GM18909 (cell line): Measurements from ENCODE around the gene LEF1.
A peak's percentile ranks its signal among the peaks of the same experiment; 100 is the strongest.
"Not testable (repeated sequence)": the region's sequence is repeated elsewhere in the genome, so short reads cannot be mapped to it uniquely, and the experiment has no call there.

Source experiments
- ATAC-seq: cut with Tn5 transposase; IDR thresholded peaks from one replicate; pipeline ENCODE4 v1.9.1; 2021; ENCODE audit warnings: mild to moderate bottlenecking; ENCODE audit not compliant: unreplicated experiment, poor library complexity

Gene LEF1

DNA sequence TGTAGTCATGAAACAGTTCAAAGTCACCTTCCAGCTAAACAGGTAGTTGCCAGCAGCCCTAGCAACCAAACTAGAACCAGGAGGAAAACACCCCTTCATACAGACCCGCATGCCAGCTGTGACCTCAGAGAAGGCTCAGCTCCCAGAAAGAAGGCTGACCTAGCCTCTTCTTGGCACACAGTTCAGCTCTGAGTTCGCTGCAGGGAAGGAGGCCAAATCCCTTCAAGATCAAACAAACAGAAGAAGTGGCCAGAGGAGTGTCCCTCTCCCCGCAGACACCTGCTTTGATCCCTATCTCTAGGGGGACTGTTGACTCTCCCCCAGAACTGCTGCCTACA is 123.1 kb downstream of the LEF1 start:
- no peak for ATAC-seq

DNA sequence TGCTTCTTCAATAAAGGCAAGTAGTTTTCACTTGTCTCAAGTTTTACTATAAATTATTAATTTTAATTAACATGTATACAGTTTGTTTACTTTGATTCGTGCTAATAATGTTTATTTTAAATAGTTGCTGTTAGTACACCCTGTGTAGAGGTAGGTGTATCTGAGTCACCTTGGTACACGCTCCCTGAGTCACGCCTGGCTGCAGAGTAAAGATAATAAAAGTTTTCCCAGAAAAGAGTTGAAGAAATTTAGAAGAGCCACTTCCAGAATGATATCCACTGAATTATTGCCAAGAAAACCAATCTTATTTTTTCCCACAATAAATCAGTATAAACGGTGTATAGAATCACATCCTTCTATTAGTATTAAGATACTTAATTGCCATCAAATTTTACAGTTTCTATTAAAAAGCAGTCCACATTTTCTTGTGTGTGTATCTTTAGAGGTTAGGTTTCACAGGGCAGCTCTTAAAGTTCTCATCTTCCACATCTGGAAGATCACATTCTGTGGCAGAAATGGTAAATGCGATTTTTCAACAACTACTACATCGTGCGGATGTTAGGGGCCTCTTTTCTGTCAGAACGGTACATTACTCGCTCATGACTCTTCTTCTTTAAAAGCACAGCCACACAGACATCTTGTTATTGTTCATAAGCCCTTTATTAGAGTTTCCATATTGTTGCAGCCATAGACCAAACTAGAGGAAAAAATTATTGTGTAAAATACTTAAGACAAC is 123.6 kb downstream of the LEF1 start:
- ATAC-seq, result no peak

DNA sequence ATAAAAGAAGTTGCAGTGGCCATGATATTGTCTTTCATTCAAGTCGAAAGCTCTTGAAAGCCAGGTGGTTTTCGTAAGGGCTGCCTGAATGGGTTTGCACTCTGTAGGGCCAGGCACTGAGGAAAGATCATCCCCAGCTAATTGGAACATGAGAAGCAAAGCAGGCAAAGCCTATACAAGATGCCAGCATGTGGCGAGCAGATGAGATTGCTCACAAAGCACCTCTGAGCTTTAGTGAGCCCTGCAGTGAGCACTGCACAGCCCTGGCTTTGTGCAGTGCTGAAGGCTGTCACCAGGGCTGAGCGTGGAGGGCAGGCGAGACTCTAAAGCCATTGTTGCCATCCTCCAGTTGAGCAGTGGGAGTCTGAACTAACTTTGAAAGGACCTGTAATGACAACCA is 125.2 kb downstream of the LEF1 start:
- ATAC-seq, result no peak

DNA sequence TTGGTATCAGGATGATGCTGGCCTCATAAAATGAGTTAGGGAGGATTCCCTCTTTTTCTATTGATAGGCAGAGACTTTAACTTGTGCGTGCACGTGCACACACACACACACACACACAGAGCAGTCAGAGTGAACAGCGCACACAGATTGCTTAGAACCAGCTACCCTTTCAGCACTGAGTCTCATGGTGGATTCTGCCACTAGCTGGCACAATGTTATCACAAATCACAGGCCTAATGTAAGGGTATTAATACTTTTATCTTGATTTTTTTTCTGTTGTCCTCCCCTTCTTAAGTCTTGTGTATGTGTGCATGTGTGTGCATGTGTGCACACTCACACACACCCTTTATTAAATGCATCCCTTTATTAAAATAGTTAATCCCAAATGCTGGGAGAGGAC is 125.8 kb downstream of the LEF1 start:
- no peak for ATAC-seq

- no peak for ATAC-seq
Measured at GRCh38 chr4:108037884-108038283, 130.8 kb downstream of the LEF1 start.

- ATAC-seq, result peak; percentile 95
Measured at GRCh38 chr4:108036213-108036612, 132.5 kb downstream of the LEF1 start.

GRCh38 chr4:108035691-108036090 is 133.0 kb downstream of the LEF1 start:
- peak; percentile 40 for ATAC-seq

- no peak for ATAC-seq
Measured at GRCh38 chr4:108034565-108034964, 134.2 kb downstream of the LEF1 start.

DNA sequence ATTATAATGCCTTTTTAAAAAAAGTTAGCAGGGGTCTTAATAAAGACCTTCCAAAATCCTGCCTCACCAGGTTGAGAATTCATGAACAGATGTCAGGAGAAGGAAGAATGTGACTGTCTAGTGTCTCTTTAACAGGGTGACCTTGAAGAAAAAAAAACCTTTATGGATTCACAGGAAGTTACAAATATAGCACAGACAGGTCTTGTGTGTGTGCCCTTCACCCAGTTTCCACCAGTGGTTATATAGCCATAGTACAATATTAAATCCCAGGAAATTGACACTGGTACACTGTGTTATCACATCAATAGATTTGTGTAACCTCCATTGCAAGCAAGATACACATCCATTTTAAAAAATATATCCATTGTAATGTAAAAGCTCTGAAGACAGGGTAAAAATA is 135.4 kb downstream of the LEF1 start:
- ATAC-seq, result no peak

- no peak for ATAC-seq
Measured at GRCh38 chr4:108031427-108032083, 137.2 kb downstream of the LEF1 start.

DNA sequence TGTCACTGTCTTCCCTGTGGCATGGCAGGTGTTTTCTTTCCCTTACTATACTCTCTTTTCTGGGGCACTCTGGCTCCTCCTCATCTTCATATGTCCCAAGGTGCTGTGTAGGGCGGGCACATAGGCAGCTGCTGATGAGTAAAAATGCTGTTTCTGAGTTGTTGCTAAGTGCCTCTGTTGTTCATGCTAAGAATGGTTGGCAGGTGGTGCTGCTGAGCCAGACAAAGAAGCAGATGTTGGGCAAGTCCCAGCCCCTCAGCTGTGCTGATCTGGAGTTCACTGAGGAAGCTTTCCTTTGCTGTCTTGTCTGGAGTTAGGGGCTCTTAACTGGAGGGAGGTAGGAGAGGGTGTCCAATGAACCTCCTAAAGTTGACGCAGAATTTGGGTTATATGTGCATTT is 138.4 kb downstream of the LEF1 start:
- ATAC-seq, result peak; percentile 97

- no peak for ATAC-seq
Measured at GRCh38 chr4:108029731-108030130, 139.0 kb downstream of the LEF1 start.

DNA sequence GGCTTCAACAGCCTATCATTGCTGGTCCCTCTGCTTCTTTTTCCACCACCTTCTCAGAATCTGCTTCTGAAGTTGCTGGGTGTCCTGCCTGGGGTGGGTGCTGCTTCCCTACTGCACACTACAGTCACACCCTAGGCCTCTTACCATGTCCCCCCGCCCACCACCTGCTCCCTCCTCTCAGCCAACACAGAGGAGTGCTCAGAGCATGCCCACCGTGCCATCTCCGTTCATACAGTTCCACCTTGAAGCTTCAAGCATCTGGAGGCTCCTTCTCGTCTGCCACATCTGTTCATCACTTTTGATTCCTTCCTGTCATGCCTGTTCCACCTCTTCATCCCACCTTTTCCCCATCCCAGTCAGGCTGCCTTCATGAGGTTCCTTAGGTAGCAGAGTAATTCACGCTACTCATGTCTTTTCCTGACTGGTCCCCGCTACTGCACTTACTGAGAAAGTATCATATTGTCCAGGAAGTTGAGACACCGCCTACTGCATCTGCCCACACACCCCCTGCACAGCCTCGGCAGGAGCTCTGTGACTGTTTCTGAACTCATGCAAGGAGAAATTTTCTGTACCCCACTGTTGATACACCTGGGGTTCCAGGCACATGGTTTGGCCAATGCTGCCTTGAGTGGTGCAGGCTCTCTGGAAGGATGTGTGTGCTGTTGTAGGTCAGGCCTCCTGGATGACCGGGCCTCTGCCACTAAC is 139.6 kb downstream of the LEF1 start:
- no peak for ATAC-seq

GRCh38 chr4:108024878-108025165 is 143.9 kb downstream of the LEF1 start:
- no peak for ATAC-seq

- no peak for ATAC-seq
Measured at GRCh38 chr4:108024085-108024877, 144.5 kb downstream of the LEF1 start.

GRCh38 chr4:108018884-108019187 is 149.9 kb downstream of the LEF1 start:
- no peak for ATAC-seq

GRCh38 chr4:108018040-108018883 is 150.5 kb downstream of the LEF1 start:
- peak; percentile 86 for ATAC-seq

GRCh38 chr4:108013955-108014354 is 154.8 kb downstream of the LEF1 start:
- ATAC-seq, result no peak

- ATAC-seq, result no peak
Measured at GRCh38 chr4:108013327-108013726, 155.4 kb downstream of the LEF1 start.

- not testable (repeated sequence) for ATAC-seq
Measured at GRCh38 chr4:108012382-108012781, 156.3 kb downstream of the LEF1 start.
